A549 treated with ZK216348 at 1 μM for 4 hours (cell line): ENCODE measurements around the gene PFDN5. TPM values are rescaled to one million over a fixed set of nuclear protein-coding genes. Genes with fewer than 3 reads are reported as not detected.

Source experiments
- total RNA-seq: library from RNA; stranded (reverse); fragments of 200-300 nt; extraction: Qiagen RNA extraction; gene quantifications from 5 replicates; pipeline ENCODE4 v1.2.3, GENCODE V29; 2022; ENCODE audit warnings: low read depth

Gene PFDN5
- total RNA-seq: 459 to 605 TPM (median 496 TPM) in 5 replicates

GRCh38 chr12:53295070-53295890 lies at the start of gene PFDN5:
PFDN5 (plus strand) TSS chr12:53295542; CDS start chr12:53295568, 26 bp downstream.

GRCh38 chr12:53267999-53268629 lies 27.2 kb upstream of the PFDN5 start, which contains the start of gene ESPL1:
ESPL1 (plus strand) TSS chr12:53268299; CDS start chr12:53268767, 468 bp downstream.

GRCh38 chr12:53299454-53300180 lies 4.3 kb downstream of the PFDN5 start, which contains the start of gene MYG1:
MYG1 (plus strand) TSS chr12:53299695; CDS start chr12:53299738, 43 bp downstream.

GRCh38 chr12:53336181-53336681 lies 40.9 kb downstream of the PFDN5 start, which contains the start of gene SP7:
SP7 (minus strand) TSS chr12:53336354; CDS start chr12:53335646, 708 bp downstream.

Other genes with a start within 250 kb of the PFDN5 start
- 26.9 to 52.9 TPM (median 44.2 TPM) in 5 replicates for gene TNS2, start 245.5 kb upstream of the PFDN5 start, total RNA-seq
- gene SPRYD3, start 216.2 kb upstream of the PFDN5 start, total RNA-seq: 25.6 to 40.9 TPM (median 38.3 TPM) in 5 replicates
- gene IGFBP6, start 197.9 kb upstream of the PFDN5 start, total RNA-seq: 122 to 254 TPM (median 227 TPM) in 5 replicates
- gene SOAT2, start 192.1 kb upstream of the PFDN5 start, total RNA-seq: 0.14 to 0.75 TPM (median 0.23 TPM) in 5 replicates
- 14.2 to 19.0 TPM (median 15.8 TPM) in 5 replicates for gene ZNF740, start 114.8 kb upstream of the PFDN5 start, total RNA-seq
- 3.1 to 10.9 TPM (median 7.6 TPM) in 5 replicates for gene CSAD, start 114.6 kb upstream of the PFDN5 start, total RNA-seq
- gene ITGB7, start 88.3 kb upstream of the PFDN5 start, total RNA-seq: 0.35 to 0.95 TPM (median 0.41 TPM) in 5 replicates
- 19.7 to 30.7 TPM (median 29.4 TPM) in 5 replicates for gene RARG, start 63.3 kb upstream of the PFDN5 start, total RNA-seq
- 10.5 to 24.6 TPM (median 22.1 TPM) in 5 replicates for gene ESPL1, start 27.2 kb upstream of the PFDN5 start, total RNA-seq
- gene MYG1, start 4.2 kb downstream of the PFDN5 start, total RNA-seq: 66.3 to 92.7 TPM (median 86.6 TPM) in 5 replicates
- 66.2 to 81.3 TPM (median 77.4 TPM) in 5 replicates for gene AAAS, start 26.1 kb downstream of the PFDN5 start, total RNA-seq
- gene SP7, start 40.8 kb downstream of the PFDN5 start, total RNA-seq: not detected in 5 replicates
- gene SP1, start 84.6 kb downstream of the PFDN5 start, total RNA-seq: 16.9 to 28.2 TPM (median 22.8 TPM) in 5 replicates
- 0.88 to 2.1 TPM (median 1.3 TPM) in 5 replicates for gene AMHR2, start 128.3 kb downstream of the PFDN5 start, total RNA-seq
- gene PRR13, start 146.2 kb downstream of the PFDN5 start, total RNA-seq: 282 to 366 TPM (median 357 TPM) in 5 replicates
- gene PCBP2, start 156.6 kb downstream of the PFDN5 start, total RNA-seq: 612 to 699 TPM (median 657 TPM) in 5 replicates
- 6.7 to 19.4 TPM (median 16.0 TPM) in 5 replicates for gene MAP3K12, start 203.9 kb downstream of the PFDN5 start, total RNA-seq
- 35.6 to 63.5 TPM (median 55.9 TPM) in 5 replicates for gene TARBP2, start 205.7 kb downstream of the PFDN5 start, total RNA-seq
- not detected in 5 replicates for gene NPFF, start 211.9 kb downstream of the PFDN5 start, total RNA-seq